Kidney (tissue), 14 donors: ENCODE data around the gene CYP1A2. TPM values are rescaled to one million over a fixed set of nuclear protein-coding genes. Genes with fewer than 3 reads are reported as not detected.

ENCODE experiments used
- DNase-seq, 5 donors: peaks; one replicate each; pipeline ENCODE4 v3.0.0-alpha.2; 2013 to 2020
- FAIRE-seq: peaks from 2 replicates; lab custom pipeline; 2012; peaks lifted over from hg19 to GRCh38; lab: Jason Lieb, UNC
- H3K27ac ChIP-seq, 2 donors: one replicate each; pipeline ENCODE4 v1.7.0; 2013; ENCODE audit warnings: low read depth in 2 of 2, low read length in 2 of 2, inconsistent platforms in 1 of 2
- H3K27me3 ChIP-seq: one replicate; pipeline ENCODE4 v1.7.1; 2013; ENCODE audit warnings: low read length, inconsistent platforms; ENCODE audit not compliant: control insufficient read depth, insufficient read depth
- H3K36me3 ChIP-seq, 3 donors: one replicate each; pipeline versions ENCODE4 v1.7.0 to v1.7.1; 2013; ENCODE audit warnings: low read length in 3 of 3, control low read depth in 1 of 3, inconsistent platforms in 1 of 3; ENCODE audit not compliant: insufficient read depth in 3 of 3, control insufficient read depth in 2 of 3
- H3K4me1 ChIP-seq, 3 donors: one replicate each; pipeline versions ENCODE4 v1.7.0 to v1.7.1; 2013; ENCODE audit warnings: low read length in 3 of 3, inconsistent platforms in 1 of 3, low read depth in 1 of 3; ENCODE audit not compliant: control insufficient read depth in 2 of 3, insufficient read depth in 2 of 3
- H3K4me3 ChIP-seq, 3 donors: one replicate each; pipeline versions ENCODE4 v1.7.0 to v1.8.1; 2013; ENCODE audit warnings: low read length in 3 of 3, control low read depth in 1 of 3, inconsistent platforms in 1 of 3
- H3K9ac ChIP-seq, 3 donors: one replicate each; pipeline versions ENCODE4 v1.7.0 to v1.7.1; 2013; ENCODE audit warnings: low read length in 3 of 3, control low read depth in 1 of 3, inconsistent platforms in 1 of 3
- H3K9me3 ChIP-seq, 3 donors: one replicate each; pipeline versions ENCODE4 v1.7.0 to v1.7.1; 2013; ENCODE audit warnings: low read length in 3 of 3, control low read depth in 1 of 3, inconsistent platforms in 1 of 3; ENCODE audit not compliant: control insufficient read depth in 2 of 3, insufficient read depth in 1 of 3
- intact Hi-C: fragments of 100-400 bp; cut with DNase I; formaldehyde crosslinking; loops from one replicate; pipeline ENCODE4 v1.11.1; 2022
- polyA plus RNA-seq: library from polyadenylated mRNA; stranded (reverse); fragments of 350-450 nt; fragmentation: Illumina TruSeq; extraction: RNeasy Lipid Tissue Mini Kit (QIAGEN cat#74804); gene quantifications from one replicate; pipeline ENCODE4 v1.2.3, GENCODE V29; 2014; ENCODE audit warnings: low read depth, low replicate concordance; ENCODE audit not compliant: insufficient read depth
- total RNA-seq: library from RNA; stranded (reverse); fragmentation: NEBNext Ultra II Directional; extraction: Animal tissue kit (Norgen Biotek cat#: 25700); gene quantifications from one replicate; pipeline ENCODE4 v1.2.1, GENCODE V29; 2021
- TF ChIP-seq, protein P1 (sequence below): IDR thresholded peaks from 3 replicates; pipeline ENCODE4 v1.5.1; 2012; ENCODE audit warnings: mild to moderate bottlenecking, moderate library complexity, borderline replicate concordance; ENCODE audit not compliant: insufficient read depth; ENCODE audit errors: extremely low read depth
- donor health status: control.
- donor health status: control.
- donor health status: control.
- donor health status: control.
- donor health status: control.
- donor health status: DM: yes; HTN: yes; CAD: no.
- donor health status: Normal renal cell carcinoma (clear cell type).

The CYP1A2 gene
- total and polyA plus RNA-seq, 2 donors from 2014 or later: not detected

DNA sequence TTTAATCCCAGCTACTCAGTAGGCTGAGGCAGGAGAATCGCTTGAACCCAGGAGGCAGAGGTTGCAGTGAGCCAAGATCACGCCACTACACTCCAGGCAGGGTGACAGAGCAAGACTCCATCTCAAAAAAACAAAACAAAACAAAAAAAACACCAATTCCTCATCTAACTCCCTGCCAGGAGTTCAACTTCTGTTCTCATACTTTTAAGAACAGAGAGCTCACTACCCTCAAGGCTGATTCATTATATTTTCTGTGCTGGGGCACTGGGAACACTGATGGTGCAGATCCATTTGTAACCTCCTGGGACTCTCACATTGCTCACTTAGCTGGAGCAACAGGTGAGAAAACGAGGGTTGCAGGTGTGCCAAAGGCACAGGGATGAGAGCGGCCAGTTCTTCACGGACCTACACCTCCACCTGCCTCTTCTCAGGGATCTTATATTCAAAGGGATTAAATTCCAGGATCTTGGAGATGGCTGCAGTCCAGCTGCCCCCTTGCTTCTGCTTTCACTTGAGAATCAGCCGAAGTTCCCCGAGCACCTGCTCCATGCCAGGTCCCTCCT lies 20.9 kb downstream of the CYP1A2 start:
- Histone ChIP-seq H3K36me3 (no peaks in the 10 kb centered on the region), H3K27ac (no peak overlapping the region), H3K4me3 (no peak overlapping the region), H3K9me3 (no peaks in the 10 kb centered on the region), H3K4me1 (peaks cover 0 to 2% (median 0%) of the 10 kb centered on the region in 3 donors), H3K9ac (no peak overlapping the region), H3K27me3 (no peaks in the 10 kb centered on the region)
- intact Hi-C loops: loop anchor here (5.0 kb wide), 2 partner anchors 132 to 183 kb away; no protein-coding TSS in a partner anchor
- FAIRE-seq (no peak), DNase-seq (no peak)
- TF ChIP-seq, protein P1, sequence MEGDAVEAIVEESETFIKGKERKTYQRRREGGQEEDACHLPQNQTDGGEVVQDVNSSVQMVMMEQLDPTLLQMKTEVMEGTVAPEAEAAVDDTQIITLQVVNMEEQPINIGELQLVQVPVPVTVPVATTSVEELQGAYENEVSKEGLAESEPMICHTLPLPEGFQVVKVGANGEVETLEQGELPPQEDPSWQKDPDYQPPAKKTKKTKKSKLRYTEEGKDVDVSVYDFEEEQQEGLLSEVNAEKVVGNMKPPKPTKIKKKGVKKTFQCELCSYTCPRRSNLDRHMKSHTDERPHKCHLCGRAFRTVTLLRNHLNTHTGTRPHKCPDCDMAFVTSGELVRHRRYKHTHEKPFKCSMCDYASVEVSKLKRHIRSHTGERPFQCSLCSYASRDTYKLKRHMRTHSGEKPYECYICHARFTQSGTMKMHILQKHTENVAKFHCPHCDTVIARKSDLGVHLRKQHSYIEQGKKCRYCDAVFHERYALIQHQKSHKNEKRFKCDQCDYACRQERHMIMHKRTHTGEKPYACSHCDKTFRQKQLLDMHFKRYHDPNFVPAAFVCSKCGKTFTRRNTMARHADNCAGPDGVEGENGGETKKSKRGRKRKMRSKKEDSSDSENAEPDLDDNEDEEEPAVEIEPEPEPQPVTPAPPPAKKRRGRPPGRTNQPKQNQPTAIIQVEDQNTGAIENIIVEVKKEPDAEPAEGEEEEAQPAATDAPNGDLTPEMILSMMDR: no peak

DNA sequence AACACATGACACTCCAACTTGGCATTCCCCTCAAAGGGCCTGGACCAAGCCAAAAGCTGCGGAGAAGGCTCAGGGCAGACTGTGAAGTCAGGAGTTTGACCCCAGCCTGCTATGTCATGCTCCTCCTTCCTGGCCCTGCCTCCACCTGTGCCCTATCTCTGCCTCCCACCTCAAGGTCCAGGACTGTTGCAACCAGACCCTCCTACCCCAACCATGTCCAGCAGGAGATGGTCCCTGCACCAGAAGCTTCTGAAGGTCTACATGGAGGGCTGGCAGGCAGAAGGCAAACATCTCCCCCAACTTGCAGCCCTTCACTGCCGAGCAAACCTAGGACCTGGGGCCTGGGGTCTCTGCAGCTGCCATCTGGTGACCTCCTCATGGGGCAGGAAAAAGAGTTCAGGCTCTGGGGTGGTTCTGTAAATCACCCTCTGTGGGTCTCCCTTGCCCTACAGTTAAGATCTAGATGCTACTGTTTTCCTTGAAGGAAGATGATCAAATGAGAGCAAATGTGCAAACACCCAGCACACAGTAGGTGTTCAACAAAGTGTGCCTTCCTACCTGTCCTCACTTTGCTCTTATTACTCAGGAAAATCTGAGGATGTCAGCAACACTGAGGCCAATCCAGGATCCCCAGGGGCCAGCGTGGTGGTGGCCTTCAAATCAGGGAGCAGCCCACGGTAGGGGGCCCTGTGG lies 21.7 kb downstream of the CYP1A2 start:
- Histone ChIP-seq H3K27ac (no peak overlapping the region), H3K36me3 (no peaks in the 10 kb centered on the region), H3K4me3 (no peak overlapping the region), H3K9ac (no peak overlapping the region), H3K27me3 (no peaks in the 10 kb centered on the region), H3K9me3 (no peaks in the 10 kb centered on the region), H3K4me1 (peaks cover 0 to 2% (median 0%) of the 10 kb centered on the region in 3 donors)
- DNase-seq (no peak), FAIRE-seq (no peak)
- TF ChIP-seq, protein P1: no peak
- intact Hi-C loops: loop anchor here (5.0 kb wide), 1 partner anchor 182 kb away; no protein-coding TSS in a partner anchor

DNA sequence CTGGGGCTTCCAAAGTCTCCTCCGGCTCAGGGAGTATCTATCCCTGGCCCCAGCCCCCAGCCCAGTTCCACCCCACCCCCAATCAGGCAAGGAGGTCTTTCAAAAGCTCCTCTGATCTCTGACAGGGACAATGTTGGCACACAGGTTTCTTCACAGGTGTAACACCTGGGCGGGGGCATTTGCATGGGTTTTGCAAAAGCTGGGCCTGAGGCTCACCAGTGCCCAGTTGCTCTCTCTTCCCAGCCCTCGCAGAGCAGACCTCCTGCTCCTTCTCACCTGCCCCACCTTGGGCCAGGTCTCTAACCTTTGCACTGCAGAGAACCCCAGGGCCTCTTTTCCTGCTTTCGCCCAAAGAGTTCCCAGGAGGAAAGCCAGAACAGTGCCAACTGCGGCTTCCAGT lies 24.7 kb downstream of the CYP1A2 start:
- DNase-seq: no peak
- H3K4me1 ChIP-seq: peaks cover 0 to 11% (median 0%) of the 10 kb centered on the region in 3 donors
- H3K9me3 ChIP-seq: no peaks in the 10 kb centered on the region
- H3K27ac ChIP-seq: no peak overlapping the region
- H3K36me3 ChIP-seq: no peaks in the 10 kb centered on the region
- no peak overlapping the region for H3K9ac ChIP-seq
- H3K27me3 ChIP-seq: no peaks in the 10 kb centered on the region
- intact Hi-C loops: loop anchor here (5.0 kb wide), 1 partner anchor 179 kb away; no protein-coding TSS in a partner anchor
- no peak overlapping the region for H3K4me3 ChIP-seq
- FAIRE-seq: no peak
- TF ChIP-seq, protein P1: no peak
